Brain microvascular endothelial cell (primary cell): ENCODE results near the gene GCH1.
A peak's percentile ranks its signal among the peaks of the same experiment; 100 is the strongest.

Source experiments
- DNase-seq: peaks from one replicate; pipeline ENCODE4 v3.0.0-alpha.2; 2020
- H3K27ac ChIP-seq: fragments of 250-450 bp; sonication (Bioruptor Pico); 2 replicates; pipeline ENCODE4 v1.5.1; 2020; ENCODE audit warnings: mild to moderate bottlenecking, moderate library complexity
- H3K27me3 ChIP-seq: fragments of 250-450 bp; sonication (Bioruptor Pico); replicated peaks from 2 replicates; pipeline ENCODE4 v1.5.1; 2020; ENCODE audit warnings: mild to moderate bottlenecking
- H3K36me3 ChIP-seq: fragments of 250-450 bp; sonication (Bioruptor Pico); replicated peaks from 2 replicates; pipeline ENCODE4 v1.5.1; 2020; ENCODE audit warnings: mild to moderate bottlenecking
- H3K4me3 ChIP-seq: 2 replicates; pipeline ENCODE4 v1.5.1; 2011; ENCODE audit warnings: low read depth, mild to moderate bottlenecking, control low read depth, low read length, moderate library complexity
- in situ Hi-C: cut with HindIII; loops from 2 replicates; pipeline ENCODE4 v1.10.0; 2017; ENCODE audit warnings: low sequenced_read_pairs, low pct_ligation_motif_present
- TF ChIP-seq, protein P1 (sequence below): IDR thresholded peaks from 2 replicates; pipeline ENCODE4 v1.5.1; 2011; ENCODE audit warnings: low read depth, mild to moderate bottlenecking, moderate library complexity, low read length, control low read depth, inconsistent platforms; ENCODE audit errors: missing control alignments

Gene GCH1

DNA sequence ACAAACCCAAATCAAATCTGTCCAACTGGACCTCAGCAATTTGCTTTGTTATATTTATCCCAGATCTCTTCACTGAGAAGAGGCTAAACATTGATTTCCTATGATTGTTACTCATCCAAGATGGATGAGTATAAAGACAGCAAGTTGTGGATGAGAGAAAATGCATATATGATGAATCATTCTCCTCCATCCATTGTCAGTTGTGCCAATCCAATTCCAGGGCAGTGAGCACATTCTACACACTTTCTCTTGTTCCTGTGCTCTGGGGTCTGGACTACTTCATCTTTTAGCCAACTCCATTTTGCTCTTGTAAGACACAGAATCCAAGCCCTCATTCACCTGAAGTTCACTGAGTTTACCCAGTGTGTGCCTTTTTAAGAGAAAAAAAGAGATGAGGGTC, 105.7 kb downstream of the GCH1 start:
- Histone ChIP-seq H3K27me3 (no peaks in the 10 kb centered on the region), H3K27ac (no peak overlapping the region), H3K36me3 (no peaks in the 10 kb centered on the region), H3K4me3 (no peak overlapping the region)
- TF ChIP-seq, protein P1, sequence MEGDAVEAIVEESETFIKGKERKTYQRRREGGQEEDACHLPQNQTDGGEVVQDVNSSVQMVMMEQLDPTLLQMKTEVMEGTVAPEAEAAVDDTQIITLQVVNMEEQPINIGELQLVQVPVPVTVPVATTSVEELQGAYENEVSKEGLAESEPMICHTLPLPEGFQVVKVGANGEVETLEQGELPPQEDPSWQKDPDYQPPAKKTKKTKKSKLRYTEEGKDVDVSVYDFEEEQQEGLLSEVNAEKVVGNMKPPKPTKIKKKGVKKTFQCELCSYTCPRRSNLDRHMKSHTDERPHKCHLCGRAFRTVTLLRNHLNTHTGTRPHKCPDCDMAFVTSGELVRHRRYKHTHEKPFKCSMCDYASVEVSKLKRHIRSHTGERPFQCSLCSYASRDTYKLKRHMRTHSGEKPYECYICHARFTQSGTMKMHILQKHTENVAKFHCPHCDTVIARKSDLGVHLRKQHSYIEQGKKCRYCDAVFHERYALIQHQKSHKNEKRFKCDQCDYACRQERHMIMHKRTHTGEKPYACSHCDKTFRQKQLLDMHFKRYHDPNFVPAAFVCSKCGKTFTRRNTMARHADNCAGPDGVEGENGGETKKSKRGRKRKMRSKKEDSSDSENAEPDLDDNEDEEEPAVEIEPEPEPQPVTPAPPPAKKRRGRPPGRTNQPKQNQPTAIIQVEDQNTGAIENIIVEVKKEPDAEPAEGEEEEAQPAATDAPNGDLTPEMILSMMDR, result no peak
- in situ Hi-C loops, result no loop called here
- DNase-seq, result peak; percentile 43

DNA sequence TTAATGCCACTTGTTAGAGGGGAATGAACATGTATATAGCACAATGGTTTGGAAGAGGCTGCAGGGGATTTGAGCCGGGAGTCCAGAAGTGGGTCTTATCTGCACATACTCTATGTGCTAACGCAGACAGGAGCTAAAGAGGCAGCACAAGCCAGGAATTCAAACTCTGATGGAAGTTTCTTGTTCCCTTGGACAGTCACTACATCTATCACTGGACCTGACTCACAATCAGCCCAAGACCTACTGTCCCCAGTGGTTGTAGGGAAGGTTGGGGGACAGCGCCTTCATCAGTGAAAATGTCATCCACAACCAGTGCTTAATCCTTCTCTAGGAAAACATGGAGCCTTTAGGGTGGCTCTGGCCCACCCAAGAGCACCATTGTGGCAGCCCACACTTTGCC, 107.8 kb downstream of the GCH1 start:
- DNase-seq, result no peak
- in situ Hi-C loops, result no loop called here
- Histone ChIP-seq H3K36me3 (peaks cover 5% of the 10 kb centered on the region), H3K4me3 (no peak overlapping the region), H3K27ac (no peak overlapping the region), H3K27me3 (no peaks in the 10 kb centered on the region)
- TF ChIP-seq, protein P1, result no peak

DNA sequence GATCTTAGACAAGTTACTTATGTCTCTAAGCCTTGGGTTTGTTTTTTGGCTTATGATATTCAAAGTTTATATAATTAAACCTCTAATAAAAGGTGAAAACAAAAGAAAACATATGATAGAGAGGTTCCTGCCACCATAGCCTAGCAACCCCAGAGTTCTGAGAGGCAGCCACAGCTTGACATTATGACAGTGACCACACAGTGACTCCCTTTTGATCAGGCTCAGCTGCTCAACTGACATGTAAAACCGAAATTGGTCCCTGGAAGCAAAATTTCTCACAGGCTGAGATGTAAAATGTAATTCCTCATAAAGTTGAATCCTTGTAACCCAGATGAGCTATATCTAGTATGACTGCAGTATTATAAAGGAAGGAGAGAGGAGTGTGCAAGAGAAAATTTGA, 108.5 kb downstream of the GCH1 start:
- Histone ChIP-seq H3K4me3 (no peak overlapping the region), H3K36me3 (peaks cover 7% of the 10 kb centered on the region), H3K27ac (no peak overlapping the region), H3K27me3 (no peaks in the 10 kb centered on the region)
- DNase-seq, result no peak
- TF ChIP-seq, protein P1, result no peak
- in situ Hi-C loops, result no loop called here

DNA sequence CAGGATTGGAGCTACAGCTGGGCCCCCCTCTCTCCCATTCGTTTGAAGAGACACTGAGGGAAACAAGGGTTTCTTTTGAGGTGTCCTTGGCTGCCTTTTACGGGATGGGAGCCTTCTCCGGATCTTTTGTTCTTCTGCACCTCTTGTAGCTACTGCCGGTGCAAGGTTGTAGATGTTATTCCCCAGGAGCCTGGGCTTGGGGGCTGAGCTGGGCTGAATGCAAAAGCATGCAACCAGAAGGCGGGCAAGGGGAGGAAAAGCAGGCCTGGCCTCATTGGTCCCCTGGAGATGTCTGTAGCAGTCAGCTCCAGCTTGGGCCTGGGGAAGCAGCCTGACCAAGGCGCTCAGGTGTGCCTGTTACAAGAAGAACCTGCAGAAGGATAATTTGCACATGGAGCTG, 110.3 kb downstream of the GCH1 start:
- no peak overlapping the region for H3K27ac ChIP-seq
- H3K27me3 ChIP-seq, result no peaks in the 10 kb centered on the region
- H3K36me3 ChIP-seq, result peaks cover 7% of the 10 kb centered on the region
- TF ChIP-seq, protein P1, result no peak
- DNase-seq, result no peak
- in situ Hi-C loops, result no loop called here
- no peak overlapping the region for H3K4me3 ChIP-seq
